CD14-positive monocyte (primary cell): Measurements from ENCODE around the gene PRSS1. TPM values are rescaled to one million over a fixed set of nuclear protein-coding genes. Genes with fewer than 3 reads are reported as not detected.
"Not testable (repeated sequence)": the region's sequence is repeated elsewhere in the genome, so short reads cannot be mapped to it uniquely, and the experiment has no call there.

Experiments
- DNase-seq, 3 donors: peaks; one replicate each; pipeline ENCODE4 v3.0.0-alpha.2; 2011 to 2022
- H2AFZ ChIP-seq: 2 replicates; pipeline ENCODE4 v1.6.0; 2012; ENCODE audit warnings: mild to moderate bottlenecking, low read depth, low read length, inconsistent platforms; ENCODE audit not compliant: insufficient read depth, poor library complexity, severe bottlenecking
- H3K27ac ChIP-seq, 2 donors: 1 replicate in 1 of 2; 2 replicates in 1 of 2; pipeline ENCODE4 v1.5.1; 2012 to 2013; ENCODE audit warnings: low read length in 2 of 2, control low read depth in 1 of 2, inconsistent platforms in 1 of 2, low read depth in 1 of 2, mild to moderate bottlenecking in 1 of 2
- H3K27me3 ChIP-seq, 2 donors: one replicate each; pipeline versions ENCODE4 v1.6.0 to v1.6.1; 2011 to 2013; ENCODE audit warnings: low read length in 2 of 2; ENCODE audit not compliant: control insufficient read depth in 2 of 2, insufficient read depth in 2 of 2
- H3K36me3 ChIP-seq, 2 donors: replicated peaks in 1 of 2; 1 replicate in 1 of 2; 2 replicates in 1 of 2; pipeline versions ENCODE4 v1.5.1 to v1.6.1; 2012 to 2013; ENCODE audit warnings: low read length in 2 of 2, control low read depth in 1 of 2, inconsistent platforms in 1 of 2, mild to moderate bottlenecking in 1 of 2; ENCODE audit not compliant: insufficient read depth in 2 of 2, control insufficient read depth in 1 of 2
- H3K4me1 ChIP-seq, 2 donors: 1 replicate in 1 of 2; 2 replicates in 1 of 2; pipeline versions ENCODE4 v1.5.1 to v1.6.1; 2012 to 2013; ENCODE audit warnings: low read length in 2 of 2, control low read depth in 1 of 2, inconsistent platforms in 1 of 2, mild to moderate bottlenecking in 1 of 2, moderate library complexity in 1 of 2; ENCODE audit not compliant: insufficient read depth in 2 of 2, control insufficient read depth in 1 of 2
- H3K4me2 ChIP-seq: replicated peaks from 2 replicates; pipeline ENCODE3; 2012; ENCODE audit warnings: low read length, moderate library complexity, mild to moderate bottlenecking; ENCODE audit not compliant: poor library complexity, severe bottlenecking; ENCODE audit errors: extremely low read depth
- H3K4me3 ChIP-seq, 3 experiments: fragments of 200-600 bp in 1 of 3; sonication (generic) in 1 of 3; replicated peaks in 1 of 3; 1 replicate in 2 of 3; 2 replicates in 1 of 3; pipeline ENCODE4 v1.5.1; 2011 to 2013; ENCODE audit warnings: low read length in 3 of 3, mild to moderate bottlenecking in 3 of 3, control low read depth in 2 of 3, low read depth in 2 of 3, inconsistent platforms in 1 of 3, moderate library complexity in 1 of 3
- H3K79me2 ChIP-seq: 2 replicates; pipeline ENCODE4 v1.6.0; 2012; ENCODE audit warnings: mild to moderate bottlenecking, control low read depth, inconsistent platforms, low read length, moderate library complexity; ENCODE audit not compliant: insufficient read depth
- H3K9ac ChIP-seq: 2 replicates; pipeline ENCODE4 v1.6.0; 2017; ENCODE audit warnings: low read length, mild to moderate bottlenecking; ENCODE audit not compliant: insufficient read depth, poor library complexity, severe bottlenecking
- H3K9me3 ChIP-seq, 2 donors: replicated peaks in 1 of 2; 1 replicate in 1 of 2; 2 replicates in 1 of 2; pipeline versions ENCODE4 v1.5.1 to v1.6.1; 2012 to 2013; ENCODE audit warnings: low read length in 2 of 2, control low read depth in 1 of 2; ENCODE audit not compliant: control insufficient read depth in 1 of 2, insufficient read depth in 1 of 2
- H4K20me1 ChIP-seq: 2 replicates; pipeline ENCODE4 v1.6.0; 2012; ENCODE audit warnings: mild to moderate bottlenecking, low read length, control low read depth, moderate library complexity; ENCODE audit not compliant: insufficient read depth
- H3K27ac Mint-ChIP-seq, 7 donors: one replicate each; pipeline ENCODE4 v1.8.0; 2020; ENCODE audit warnings: mild to moderate bottlenecking in 7 of 7, mixed read lengths in 7 of 7, moderate library complexity in 6 of 7, inconsistent platforms in 2 of 7
- H3K27me3 Mint-ChIP-seq, 3 donors: one replicate each; pipeline ENCODE4 v1.8.0; 2021 to 2022; ENCODE audit warnings: low read depth in 3 of 3, mild to moderate bottlenecking in 3 of 3, mixed read lengths in 3 of 3, moderate library complexity in 3 of 3, inconsistent platforms in 1 of 3
- H3K36me3 Mint-ChIP-seq, 2 donors: one replicate each; pipeline ENCODE4 v1.8.0; 2020; ENCODE audit warnings: mixed read lengths in 2 of 2, inconsistent platforms in 1 of 2, mild to moderate bottlenecking in 1 of 2
- H3K4me1 Mint-ChIP-seq: one replicate; pipeline ENCODE4 v1.8.0; 2020; ENCODE audit warnings: mild to moderate bottlenecking, mixed read lengths
- H3K4me3 Mint-ChIP-seq, 2 donors: one replicate each; pipeline ENCODE4 v1.8.0; 2020; ENCODE audit warnings: mild to moderate bottlenecking in 2 of 2, mixed read lengths in 2 of 2, moderate library complexity in 1 of 2
- H3K9me3 Mint-ChIP-seq, 7 donors: one replicate each; pipeline ENCODE4 v1.8.0; 2020 to 2022; ENCODE audit warnings: mixed read lengths in 7 of 7, mild to moderate bottlenecking in 6 of 7, moderate library complexity in 6 of 7, inconsistent platforms in 2 of 7
- CTCF ChIP-seq: fragments of 200-600 bp; IDR thresholded peaks from one replicate; pipeline ENCODE4 v1.8.0; 2022; ENCODE audit warnings: antibody characterized with exemption, mild to moderate bottlenecking
- WGBS: methylation state at CpG from one replicate; pipeline ENCODE4 v1.1.5; 2013; ENCODE audit warnings: missing lambda C conversion rate; ENCODE audit not compliant: insufficient coverage; 5-methylcytosine and 5-hydroxymethylcytosine counted together
- intact Hi-C, 2 donors: fragments of 100-400 bp; cut with micrococcal nuclease; formaldehyde crosslinking; loops; one replicate each; pipeline versions ENCODE4 v1.15.0 to v1.15.1; 2023
- polyA plus RNA-seq, 3 donors: library from polyadenylated mRNA; depleted of rRNA in 1 of 3; unstranded in 2 of 3; stranded (reverse) in 1 of 3; fragments of 300-500 nt in 2 of 3; fragments of >200 nt in 1 of 3; fragmentation: Illumina TruSeq in 2 of 3; gene quantifications; 1 replicate in 2 of 3; 2 replicates in 1 of 3; pipeline ENCODE4 v1.2.3, GENCODE V29; 2012 to 2021

PRSS1 gene
- polyA plus RNA-seq, 3 donors = not detected

DNA sequence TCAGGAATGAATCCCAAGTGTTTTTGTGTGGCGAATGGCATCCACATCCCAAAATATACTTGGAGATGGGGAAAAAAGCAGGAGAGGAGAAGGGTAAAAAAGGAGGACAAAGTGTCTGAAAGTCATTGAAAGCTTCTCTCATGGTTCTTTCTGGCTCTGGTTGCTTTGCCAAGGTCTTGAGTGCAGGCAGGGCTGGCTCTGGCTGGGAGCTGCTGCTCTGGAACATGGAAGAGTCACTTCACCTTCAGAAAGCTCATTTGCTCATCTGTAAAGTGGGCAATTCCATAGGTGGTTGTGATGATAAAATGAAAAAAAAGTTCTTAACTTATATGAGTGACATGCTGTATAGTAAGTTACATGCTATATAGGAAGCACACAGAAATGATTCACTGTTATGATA lies 18.6 kb downstream of the PRSS1 start:
- Mint-ChIP-seq H3K36me3 (no peaks in the 10 kb centered on the region), H3K4me1 (no peaks in the 10 kb centered on the region), H3K9me3 (no peaks in the 10 kb centered on the region), H3K27ac (no peak overlapping the region), H3K27me3 (peaks cover 0 to 8% (median 5%) of the 10 kb centered on the region in 3 donors), H3K4me3 (no peak overlapping the region)
- Histone ChIP-seq H3K9ac (no peak overlapping the region), H2AFZ (no peak overlapping the region), H3K79me2 (no peaks in the 10 kb centered on the region), H3K9me3 (no peaks in the 10 kb centered on the region), H3K36me3 (no peaks in the 10 kb centered on the region), H3K4me1 (no peaks in the 10 kb centered on the region), H3K4me3 (no peak overlapping the region), H4K20me1 (no peaks in the 10 kb centered on the region), H3K27me3 (no peaks in the 10 kb centered on the region), H3K4me2 (no peak overlapping the region), H3K27ac (no peak overlapping the region)
- WGBS = 100% methylated on average over 1 of the region's 1 CpG
- no peak for DNase-seq
- intact Hi-C loops = no loop called here
- no peak for TF ChIP-seq CTCF

- H2AFZ ChIP-seq, H4K20me1 ChIP-seq, H3K27ac ChIP-seq, H3K27ac Mint-ChIP-seq, H3K36me3 Mint-ChIP-seq, H3K4me1 ChIP-seq, H3K9ac ChIP-seq, H3K4me1 Mint-ChIP-seq, H3K4me2 ChIP-seq, intact Hi-C loops, H3K27me3 ChIP-seq, H3K27me3 Mint-ChIP-seq, DNase-seq, H3K36me3 ChIP-seq, H3K4me3 Mint-ChIP-seq, H3K79me2 ChIP-seq, H3K4me3 ChIP-seq, H3K9me3 Mint-ChIP-seq, H3K9me3 ChIP-seq: not testable (repeated sequence)
- no CpG with 5 or more reads among the region's 3 CpGs for WGBS
Observed at GRCh38 chr7:142768885-142769284, 19.6 kb downstream of the PRSS1 start.
